ENCODE measurements around the gene EIF5A2. TPM values are rescaled to one million over a fixed set of nuclear protein-coding genes. Genes with fewer than 3 reads are reported as not detected.

EIF5A2 gene
- total RNA-seq (2022; extraction: Qiagen RNA extraction; ENCODE audit: low read depth), result 9.6 to 15.7 TPM (median 13.8 TPM) in 5 replicates

GRCh38 chr3:170908235-170909116, at the start of gene EIF5A2:
TSS of gene EIF5A2 (minus strand) at chr3:170908637. CDS start at chr3:170907806, 831 bp downstream.

GRCh38 chr3:170869645-170870593, 38.5 kb downstream of the EIF5A2 start, which contains the start of gene RPL22L1:
TSS of gene RPL22L1 (minus strand) at chr3:170870195. CDS start at chr3:170870167, 28 bp downstream.

Other genes with a start within 250 kb of the EIF5A2 start
- gene RPL22L1, start 38.4 kb downstream of the EIF5A2 start, total RNA-seq (2022; extraction: Qiagen RNA extraction; ENCODE audit: low read depth), result 226 to 289 TPM (median 269 TPM) in 5 replicates
- not detected in 5 replicates for gene SLC2A2, start 118.1 kb upstream of the EIF5A2 start, total RNA-seq (2022; extraction: Qiagen RNA extraction; ENCODE audit: low read depth)